Keratinocyte (primary cell): ENCODE results near the gene SKIC2. TPM values are rescaled to one million over a fixed set of nuclear protein-coding genes. Genes with fewer than 3 reads are reported as not detected.

Experiments
- DNase-seq: peaks from one replicate; pipeline ENCODE4 v3.0.0-alpha.2; 2011; ENCODE audit warnings: low read depth, missing footprints, low spot score
- FAIRE-seq: peaks from 2 replicates; lab custom pipeline; 2011; peaks lifted over from hg19 to GRCh38; lab: Jason Lieb, UNC
- H2AFZ ChIP-seq: 2 replicates; pipeline ENCODE4 v1.6.0; 2012; ENCODE audit warnings: low read length, control low read depth, inconsistent platforms; ENCODE audit not compliant: control insufficient read depth
- H3K27ac ChIP-seq: 2 replicates; pipeline ENCODE4 v1.5.1; 2011; ENCODE audit warnings: low read length; ENCODE audit not compliant: control insufficient read depth, insufficient read depth
- H3K27me3 ChIP-seq: 3 replicates; pipeline ENCODE4 v1.6.0; 2011; ENCODE audit warnings: low read length; ENCODE audit not compliant: control insufficient read depth, insufficient read depth; ENCODE audit errors: extremely low read depth
- H3K36me3 ChIP-seq, 2 experiments: 2 replicates in 1 of 2; 3 replicates in 1 of 2; pipeline ENCODE4 v1.5.1; 2011; ENCODE audit warnings: low read length in 2 of 2, mild to moderate bottlenecking in 1 of 2; ENCODE audit not compliant: control insufficient read depth in 2 of 2, insufficient read depth in 2 of 2; ENCODE audit errors: extremely low read depth in 1 of 2
- H3K4me1 ChIP-seq: 3 replicates; pipeline ENCODE4 v1.5.1; 2011; ENCODE audit warnings: low read length; ENCODE audit not compliant: control insufficient read depth, insufficient read depth; ENCODE audit errors: extremely low read depth
- H3K4me2 ChIP-seq: 3 replicates; pipeline ENCODE4 v1.6.0; 2011; ENCODE audit warnings: low read depth, low read length; ENCODE audit not compliant: control insufficient read depth, insufficient read depth; ENCODE audit errors: extremely low read depth
- H3K4me3 ChIP-seq, 3 experiments: fragments of 200-600 bp in 1 of 3; sonication (generic) in 1 of 3; 2 replicates in 2 of 3; 3 replicates in 1 of 3; pipeline ENCODE4 v1.5.1; 2011 to 2016; ENCODE audit warnings: low read length in 3 of 3, mild to moderate bottlenecking in 3 of 3, control low read depth in 2 of 3, inconsistent platforms in 1 of 3, low read depth in 1 of 3, mixed read lengths in 1 of 3, mixed run types in 1 of 3, moderate library complexity in 1 of 3; ENCODE audit not compliant: control insufficient read depth in 2 of 3, insufficient read depth in 2 of 3; ENCODE audit errors: extremely low read depth in 1 of 3
- H3K79me2 ChIP-seq: 2 replicates; pipeline ENCODE4 v1.6.0; 2012; ENCODE audit warnings: low read length; ENCODE audit not compliant: control insufficient read depth, insufficient read depth
- H3K9ac ChIP-seq: 3 replicates; pipeline ENCODE4 v1.6.0; 2011; ENCODE audit warnings: low read length; ENCODE audit not compliant: control insufficient read depth, insufficient read depth; ENCODE audit errors: extremely low read depth
- H3K9me1 ChIP-seq: 3 replicates; pipeline ENCODE4 v1.6.0; 2011; ENCODE audit warnings: low read length; ENCODE audit not compliant: control insufficient read depth, insufficient read depth; ENCODE audit errors: extremely low read depth
- H3K9me3 ChIP-seq: 2 replicates; pipeline ENCODE4 v1.5.1; 2012; ENCODE audit warnings: low read depth, low read length; ENCODE audit not compliant: control insufficient read depth
- H4K20me1 ChIP-seq: 3 replicates; pipeline ENCODE4 v1.6.0; 2011; ENCODE audit warnings: low read length; ENCODE audit not compliant: control insufficient read depth, insufficient read depth; ENCODE audit errors: extremely low read depth
- EZH2 ChIP-seq: IDR thresholded peaks from one replicate; pipeline ENCODE4 v1.6.1; 2012; ENCODE audit warnings: inconsistent platforms, mild to moderate bottlenecking, low read length, moderate library complexity
- dilution Hi-C: fragments of 300-500 bp; cut with MboI; formaldehyde crosslinking; loops from one replicate; pipeline ENCODE4 v1.7.0; 2020; ENCODE audit warnings: low sequenced_read_pairs; ENCODE audit not compliant: extremely low pct_ligation_motif_present
- polyA plus RNA-seq, 5 experiments: library from polyadenylated mRNA; depleted of rRNA in 3 of 5; stranded (reverse) in 3 of 5; stranded (forward) in 1 of 5; unstranded in 1 of 5; fragments of >200 nt; gene quantifications; 1 replicate in 1 of 5; 2 replicates in 3 of 5; 3 replicates in 1 of 5; pipeline versions ENCODE4 v1.2.1 to v1.2.3, GENCODE V29; 2011 to 2012; ENCODE audit warnings: missing spikeins in 2 of 5, low read depth in 1 of 5, low replicate concordance in 1 of 5
- TF ChIP-seq, protein P1 (sequence below), 3 experiments: IDR thresholded peaks in 1 of 3; conservative IDR thresholded peaks in 1 of 3; optimal IDR thresholded peaks in 1 of 3; 2 replicates in 2 of 3; 3 replicates in 1 of 3; pipeline versions ENCODE3 to v1.5.1; 2011; ENCODE audit warnings: low read length in 3 of 3, mild to moderate bottlenecking in 3 of 3, moderate library complexity in 2 of 3, control low read depth in 1 of 3, inconsistent platforms in 1 of 3; ENCODE audit not compliant: insufficient read depth in 2 of 3; ENCODE audit errors: extremely low read depth in 1 of 3

Gene SKIC2
- polyA plus RNA-seq, 1 donor (not counting 4 experiments of a cell fraction or from before 2014, with no cell fraction given): 24.5 TPM

GRCh38 chr6:31919624-31920303 lies 39.2 kb upstream of the SKIC2 start:
- Histone ChIP-seq H3K27me3 (no peaks in the 10 kb centered on the region), H4K20me1 (no peaks in the 10 kb centered on the region), H3K36me3 (no peaks in the 10 kb centered on the region), H3K27ac (no peak overlapping the region), H3K4me3 (no peak overlapping the region), H3K9me1 (no peaks in the 10 kb centered on the region), H3K9me3 (no peaks in the 10 kb centered on the region), H3K79me2 (no peaks in the 10 kb centered on the region), H3K4me1 (no peaks in the 10 kb centered on the region), H2AFZ (no peak overlapping the region), H3K9ac (no peak overlapping the region), H3K4me2 (no peak overlapping the region)
- dilution Hi-C loops: no loop called here
- FAIRE-seq (no peak), DNase-seq (no peak)
- TF ChIP-seq, protein P1, sequence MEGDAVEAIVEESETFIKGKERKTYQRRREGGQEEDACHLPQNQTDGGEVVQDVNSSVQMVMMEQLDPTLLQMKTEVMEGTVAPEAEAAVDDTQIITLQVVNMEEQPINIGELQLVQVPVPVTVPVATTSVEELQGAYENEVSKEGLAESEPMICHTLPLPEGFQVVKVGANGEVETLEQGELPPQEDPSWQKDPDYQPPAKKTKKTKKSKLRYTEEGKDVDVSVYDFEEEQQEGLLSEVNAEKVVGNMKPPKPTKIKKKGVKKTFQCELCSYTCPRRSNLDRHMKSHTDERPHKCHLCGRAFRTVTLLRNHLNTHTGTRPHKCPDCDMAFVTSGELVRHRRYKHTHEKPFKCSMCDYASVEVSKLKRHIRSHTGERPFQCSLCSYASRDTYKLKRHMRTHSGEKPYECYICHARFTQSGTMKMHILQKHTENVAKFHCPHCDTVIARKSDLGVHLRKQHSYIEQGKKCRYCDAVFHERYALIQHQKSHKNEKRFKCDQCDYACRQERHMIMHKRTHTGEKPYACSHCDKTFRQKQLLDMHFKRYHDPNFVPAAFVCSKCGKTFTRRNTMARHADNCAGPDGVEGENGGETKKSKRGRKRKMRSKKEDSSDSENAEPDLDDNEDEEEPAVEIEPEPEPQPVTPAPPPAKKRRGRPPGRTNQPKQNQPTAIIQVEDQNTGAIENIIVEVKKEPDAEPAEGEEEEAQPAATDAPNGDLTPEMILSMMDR (optimal IDR thresholded peaks at IDR 0.05 in 1 of 3, IDR thresholded peaks at IDR 0.05 in 1 of 3, conservative IDR thresholded peaks at IDR 0.05 in 1 of 3; ENCODE audit: extremely low read depth in 1 of 3, insufficient read depth in 2 of 3, low read length in 3 of 3): no peak
- TF ChIP-seq EZH2: no peak

DNA sequence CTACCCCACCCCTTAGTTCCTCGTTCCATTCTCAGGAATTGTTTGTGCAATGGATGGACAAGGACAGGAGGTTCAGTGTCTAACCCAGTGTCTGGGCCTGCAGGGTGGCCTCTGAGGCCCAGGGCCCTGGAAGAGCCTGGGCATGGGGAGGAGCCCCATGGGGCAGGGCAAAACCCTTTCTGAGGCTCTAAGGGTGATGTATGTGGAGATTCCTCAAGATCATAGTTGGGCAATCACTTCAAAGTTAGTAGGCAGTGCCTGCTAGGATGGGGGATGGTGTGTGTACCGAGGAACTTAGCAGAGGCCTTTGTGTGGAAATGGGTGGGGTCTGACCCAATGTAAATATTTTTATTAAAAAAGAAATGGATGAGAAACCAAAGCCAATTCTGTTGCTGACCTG lies 38.2 kb upstream of the SKIC2 start:
- TF ChIP-seq, protein P1 (optimal IDR thresholded peaks at IDR 0.05 in 1 of 3, IDR thresholded peaks at IDR 0.05 in 1 of 3, conservative IDR thresholded peaks at IDR 0.05 in 1 of 3; ENCODE audit: extremely low read depth in 1 of 3, insufficient read depth in 2 of 3, low read length in 3 of 3): no peak
- no peak for TF ChIP-seq EZH2
- Histone ChIP-seq H4K20me1 (no peaks in the 10 kb centered on the region), H3K4me1 (no peaks in the 10 kb centered on the region), H2AFZ (no peak overlapping the region), H3K9me1 (no peaks in the 10 kb centered on the region), H3K36me3 (no peaks in the 10 kb centered on the region), H3K9me3 (no peaks in the 10 kb centered on the region), H3K79me2 (no peaks in the 10 kb centered on the region), H3K27ac (no peak overlapping the region), H3K27me3 (no peaks in the 10 kb centered on the region), H3K9ac (no peak overlapping the region), H3K4me3 (no peak overlapping the region), H3K4me2 (no peak overlapping the region)
- dilution Hi-C loops: no loop called here
- DNase-seq (no peak), FAIRE-seq (no peak)
